Omental fat pad (tissue), 4 donors: ENCODE data around the gene GGN. TPM values are rescaled to one million over a fixed set of nuclear protein-coding genes. Genes with fewer than 3 reads are reported as not detected.
A peak's percentile ranks its signal among the peaks of the same experiment; 100 is the strongest.
"Not testable (repeated sequence)": the region's sequence is repeated elsewhere in the genome, so short reads cannot be mapped to it uniquely, and the experiment has no call there.

Source experiments
- ATAC-seq: fragments of 150-250 bp; one replicate; pipeline ENCODE4 v1.9.1; 2016; ENCODE audit warnings: mild to moderate bottlenecking, moderate library complexity; ENCODE audit not compliant: low FRiP score
- DNase-seq: peaks from one replicate; pipeline ENCODE4 v3.0.0-alpha.2; 2019; ENCODE audit warnings: low spot score
- CTCF ChIP-seq, 3 donors: fragments of 450-650 bp; IDR thresholded peaks; one replicate each; pipeline ENCODE4 v1.5.1; 2016 to 2017; ENCODE audit warnings: antibody characterized with exemption in 3 of 3, mild to moderate bottlenecking in 3 of 3, moderate library complexity in 2 of 3
- total RNA-seq, 4 donors: library from RNA; depleted of rRNA; stranded (reverse); fragments of >200 nt; gene quantifications; one replicate each; pipeline ENCODE4 v1.1.0, GENCODE V29; 2016

The GGN gene
- total RNA-seq, 4 donors from 2014 or later, result not detected

DNA sequence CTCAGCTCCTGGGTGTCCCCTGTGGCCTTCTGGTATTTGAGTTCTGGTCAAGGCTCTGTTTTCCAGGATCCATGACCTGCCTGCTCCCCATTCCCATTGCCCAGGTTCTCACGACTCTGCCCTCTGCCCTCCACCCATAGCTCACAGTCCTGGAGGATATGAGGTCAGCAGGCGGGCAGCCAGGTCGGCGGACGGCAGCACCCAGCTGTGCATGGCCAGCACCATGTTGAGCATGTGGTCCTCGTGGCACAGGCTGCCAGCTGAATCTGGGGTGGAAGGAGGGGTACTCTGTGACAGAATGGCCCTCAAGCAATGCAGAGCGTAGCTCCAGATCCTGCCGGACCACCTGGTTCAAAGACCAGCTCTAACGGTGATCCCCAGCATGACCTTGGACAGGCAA is 33.1 kb upstream of the GGN start:
- DNase-seq, result no peak
- TF ChIP-seq CTCF (IDR thresholded peaks at IDR 0.05), result no peak

GRCh38 chr19:38417544-38418506 is 30.0 kb upstream of the GGN start:
- TF ChIP-seq CTCF (IDR thresholded peaks at IDR 0.05), result no peak
- ATAC-seq, result peak; percentile 56
- DNase-seq, result no peak

More for the DNA sequence above, 33.1 kb upstream of the GGN start:
- no peak for ATAC-seq

- DNase-seq, result no peak
- no peak for ATAC-seq
- TF ChIP-seq CTCF (IDR thresholded peaks at IDR 0.05), result no peak
Measured at GRCh38 chr19:38417146-38417543, 29.3 kb upstream of the GGN start.

DNA sequence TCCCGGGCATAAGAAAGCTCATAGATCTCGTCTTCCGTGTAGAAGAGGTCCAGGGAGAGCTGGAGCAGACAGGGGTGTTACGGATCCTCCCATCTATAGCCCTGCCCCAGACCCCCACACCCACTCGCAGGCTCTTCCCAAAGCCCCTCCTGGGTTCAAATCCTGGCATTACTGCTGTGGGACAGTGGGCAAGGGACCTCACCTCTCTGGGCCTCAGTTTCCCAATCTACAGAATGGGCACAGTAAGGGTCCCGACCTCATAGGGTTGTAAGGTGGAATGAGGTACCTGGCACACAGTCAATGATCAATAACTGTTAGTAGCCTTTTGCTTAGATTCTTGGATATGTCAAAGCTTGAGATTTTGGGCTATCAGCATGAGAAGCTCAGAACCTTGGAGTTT is 25.6 kb upstream of the GGN start:
- TF ChIP-seq CTCF (IDR thresholded peaks at IDR 0.05), result no peak
- ATAC-seq, result no peak

DNA sequence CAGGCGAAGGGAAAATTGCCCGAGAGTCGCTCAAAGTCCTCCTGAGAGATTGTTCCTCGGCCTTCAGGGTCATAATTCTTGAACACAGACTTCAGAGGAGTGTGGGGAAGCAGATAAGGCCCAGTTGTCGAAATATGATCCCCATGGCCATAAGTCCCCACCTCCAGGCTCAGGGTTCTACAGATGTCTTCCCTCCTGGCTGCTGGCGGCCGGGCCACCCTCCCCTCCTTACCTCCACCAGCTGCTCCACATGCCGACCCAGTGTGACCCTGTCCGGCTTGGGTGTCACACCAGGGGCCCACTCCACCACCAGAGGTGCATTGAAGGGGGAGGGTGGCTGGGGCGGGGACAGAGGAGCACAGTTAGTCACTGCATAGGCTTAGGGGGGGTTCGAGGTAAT is 25.1 kb upstream of the GGN start:
- ATAC-seq, result no peak
- TF ChIP-seq CTCF (IDR thresholded peaks at IDR 0.05), result no peak
- DNase-seq, result no peak

More for the DNA sequence above, 25.6 kb upstream of the GGN start:
- DNase-seq, result no peak

DNA sequence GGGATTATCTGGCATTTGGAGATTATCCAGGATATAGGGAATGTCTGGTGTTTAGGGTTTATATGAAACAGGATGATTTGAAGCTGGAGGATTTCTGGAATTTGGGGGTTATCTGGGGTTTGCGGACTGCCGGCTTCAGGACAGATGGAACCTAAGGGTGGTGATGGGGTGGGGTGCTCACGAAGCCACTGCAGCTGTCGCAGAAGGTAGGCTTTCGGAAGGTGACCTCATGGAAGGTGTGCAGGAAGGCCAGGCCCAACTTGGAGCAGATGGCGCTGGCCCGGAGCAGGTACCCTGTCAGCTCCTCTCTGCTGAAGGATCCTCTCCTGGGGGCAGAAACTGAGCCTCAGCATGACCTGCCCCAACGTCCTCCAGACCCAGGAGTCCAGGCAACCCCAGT is 24.7 kb upstream of the GGN start:
- no peak for TF ChIP-seq CTCF (IDR thresholded peaks at IDR 0.05)
- ATAC-seq (no peak), DNase-seq (no peak)

GRCh38 chr19:38411898-38412297 is 24.1 kb upstream of the GGN start:
- not testable (repeated sequence) for DNase-seq, ATAC-seq
